ENCODE results near the gene SENP3.

GRCh38 chr17:7563115-7563869 lies 1.6 kb downstream of the SENP3 start:
- TF ChIP-seq EZH2 (IDR thresholded peaks at IDR 0.05; ENCODE audit: insufficient read depth, poor library complexity, severe bottlenecking) (no peak), EZH2phosphoT487 (IDR thresholded peaks at IDR 0.05; ENCODE audit: insufficient read depth, low read depth) (no peak)
